HFFc6 (cell line): Measurements from ENCODE around the gene ANKRD17. TPM values are rescaled to one million over a fixed set of nuclear protein-coding genes. Genes with fewer than 3 reads are reported as not detected.

ENCODE experiments used
- DNase-seq: peaks from one replicate; pipeline ENCODE4 v3.0.0-alpha.2; 2018
- H3K27ac Mint-ChIP-seq: 2 replicates; pipeline ENCODE4 v1.8.0; 2020; ENCODE audit warnings: mild to moderate bottlenecking, mixed read lengths
- H3K27me3 Mint-ChIP-seq: 2 replicates; pipeline ENCODE4 v1.8.0; 2021; ENCODE audit warnings: mild to moderate bottlenecking, moderate library complexity, mixed read lengths; ENCODE audit not compliant: insufficient read depth
- H3K36me3 Mint-ChIP-seq: 2 replicates; pipeline ENCODE4 v1.8.0; 2021; ENCODE audit warnings: low read depth, mixed read lengths
- H3K4me1 Mint-ChIP-seq: 2 replicates; pipeline ENCODE4 v1.8.0; 2020; ENCODE audit warnings: low read depth, mixed read lengths
- H3K4me3 Mint-ChIP-seq: 2 replicates; pipeline ENCODE4 v1.8.0; 2020; ENCODE audit warnings: mild to moderate bottlenecking, moderate library complexity, mixed read lengths
- H3K9me3 Mint-ChIP-seq: 2 replicates; pipeline ENCODE4 v1.8.0; 2020; ENCODE audit warnings: mild to moderate bottlenecking, mixed read lengths
- total RNA-seq, 6 experiments: library from RNA; stranded (reverse); fragmentation: NEBNext Ultra II Directional; extraction: Animal tissue kit (Norgen Biotek cat#: 25700); gene quantifications; 2 replicates in 1 of 6; 3 replicates in 5 of 6; pipeline ENCODE4 v1.2.3, GENCODE V29; 2021
- TF ChIP-seq, protein P1 (sequence below): fragments of 200-600 bp; sonication (generic); IDR thresholded peaks from 2 replicates; pipeline ENCODE4 v1.5.0; 2021; ENCODE audit warnings: antibody characterized with exemption, mild to moderate bottlenecking

The ANKRD17 gene
- total RNA-seq, 6 experiments from 2014 or later = 51.7 to 61.0 (median 56.4) TPM

GRCh38 chr4:73055241-73055897 is 203.2 kb downstream of the ANKRD17 start:
- no peaks in the 10 kb centered on the region for H3K27me3 Mint-ChIP-seq
- no peak overlapping the region for H3K4me3 Mint-ChIP-seq
- no peaks in the 10 kb centered on the region for H3K4me1 Mint-ChIP-seq
- peaks cover 25% of the 10 kb centered on the region for H3K36me3 Mint-ChIP-seq
- H3K9me3 Mint-ChIP-seq = no peaks in the 10 kb centered on the region
- TF ChIP-seq, protein P1, sequence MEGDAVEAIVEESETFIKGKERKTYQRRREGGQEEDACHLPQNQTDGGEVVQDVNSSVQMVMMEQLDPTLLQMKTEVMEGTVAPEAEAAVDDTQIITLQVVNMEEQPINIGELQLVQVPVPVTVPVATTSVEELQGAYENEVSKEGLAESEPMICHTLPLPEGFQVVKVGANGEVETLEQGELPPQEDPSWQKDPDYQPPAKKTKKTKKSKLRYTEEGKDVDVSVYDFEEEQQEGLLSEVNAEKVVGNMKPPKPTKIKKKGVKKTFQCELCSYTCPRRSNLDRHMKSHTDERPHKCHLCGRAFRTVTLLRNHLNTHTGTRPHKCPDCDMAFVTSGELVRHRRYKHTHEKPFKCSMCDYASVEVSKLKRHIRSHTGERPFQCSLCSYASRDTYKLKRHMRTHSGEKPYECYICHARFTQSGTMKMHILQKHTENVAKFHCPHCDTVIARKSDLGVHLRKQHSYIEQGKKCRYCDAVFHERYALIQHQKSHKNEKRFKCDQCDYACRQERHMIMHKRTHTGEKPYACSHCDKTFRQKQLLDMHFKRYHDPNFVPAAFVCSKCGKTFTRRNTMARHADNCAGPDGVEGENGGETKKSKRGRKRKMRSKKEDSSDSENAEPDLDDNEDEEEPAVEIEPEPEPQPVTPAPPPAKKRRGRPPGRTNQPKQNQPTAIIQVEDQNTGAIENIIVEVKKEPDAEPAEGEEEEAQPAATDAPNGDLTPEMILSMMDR = no peak
- H3K27ac Mint-ChIP-seq = no peak overlapping the region
- DNase-seq = no peak

DNA sequence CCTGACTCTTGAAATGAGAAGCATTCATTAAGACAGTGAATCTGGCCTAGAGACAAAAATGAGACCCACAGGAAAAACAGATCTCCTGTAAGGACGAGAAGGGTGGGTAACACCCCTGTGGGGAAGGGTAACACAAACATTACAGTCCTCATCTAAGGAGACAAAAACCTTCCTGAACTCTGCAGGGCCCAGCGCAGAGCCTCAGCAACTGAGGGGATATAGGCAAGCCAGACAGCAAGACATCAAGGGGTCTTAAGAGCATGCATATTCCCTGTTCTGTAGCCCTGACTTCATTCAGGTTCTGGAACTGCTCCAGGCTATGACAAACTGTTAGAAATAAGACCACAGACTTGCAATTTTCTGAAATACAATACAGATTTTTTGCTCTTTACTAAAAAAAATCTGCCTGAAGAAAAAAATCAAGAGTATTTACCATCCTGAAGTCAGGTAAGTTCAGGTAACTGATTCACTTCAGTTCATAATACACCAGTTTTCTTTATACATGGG is 204.6 kb downstream of the ANKRD17 start:
- H3K4me1 Mint-ChIP-seq = no peaks in the 10 kb centered on the region
- DNase-seq = no peak
- peaks cover 23% of the 10 kb centered on the region for H3K36me3 Mint-ChIP-seq
- no peaks in the 10 kb centered on the region for H3K27me3 Mint-ChIP-seq
- no peak overlapping the region for H3K4me3 Mint-ChIP-seq
- no peaks in the 10 kb centered on the region for H3K9me3 Mint-ChIP-seq
- no peak overlapping the region for H3K27ac Mint-ChIP-seq
- TF ChIP-seq, protein P1 = no peak

DNA sequence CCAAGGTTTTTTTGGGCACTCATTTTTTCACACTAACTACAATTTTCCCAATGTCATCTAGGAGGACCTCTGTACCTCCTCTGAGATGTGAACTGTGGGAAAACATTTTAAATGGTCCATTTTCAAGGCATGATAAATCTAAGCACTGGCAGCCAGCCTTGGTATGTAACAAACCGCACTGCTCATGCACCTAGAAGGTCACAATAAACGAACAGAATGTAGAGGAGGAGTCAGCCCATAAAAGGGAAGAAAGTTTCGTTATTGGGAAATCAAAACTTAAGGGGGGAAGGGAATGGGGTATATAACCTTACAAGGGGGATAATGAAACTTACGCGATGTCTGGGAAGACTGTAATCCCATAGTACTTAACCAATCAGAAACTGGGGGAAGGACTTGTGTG is 205.5 kb downstream of the ANKRD17 start:
- Mint-ChIP-seq H3K36me3 (peaks cover 18% of the 10 kb centered on the region), H3K4me1 (no peaks in the 10 kb centered on the region), H3K27me3 (no peaks in the 10 kb centered on the region), H3K9me3 (no peaks in the 10 kb centered on the region), H3K27ac (no peak overlapping the region), H3K4me3 (no peak overlapping the region)
- TF ChIP-seq, protein P1 = no peak
- no peak for DNase-seq

GRCh38 chr4:73051625-73052024 is 207.0 kb downstream of the ANKRD17 start:
- TF ChIP-seq, protein P1 = no peak
- no peaks in the 10 kb centered on the region for H3K9me3 Mint-ChIP-seq

DNA sequence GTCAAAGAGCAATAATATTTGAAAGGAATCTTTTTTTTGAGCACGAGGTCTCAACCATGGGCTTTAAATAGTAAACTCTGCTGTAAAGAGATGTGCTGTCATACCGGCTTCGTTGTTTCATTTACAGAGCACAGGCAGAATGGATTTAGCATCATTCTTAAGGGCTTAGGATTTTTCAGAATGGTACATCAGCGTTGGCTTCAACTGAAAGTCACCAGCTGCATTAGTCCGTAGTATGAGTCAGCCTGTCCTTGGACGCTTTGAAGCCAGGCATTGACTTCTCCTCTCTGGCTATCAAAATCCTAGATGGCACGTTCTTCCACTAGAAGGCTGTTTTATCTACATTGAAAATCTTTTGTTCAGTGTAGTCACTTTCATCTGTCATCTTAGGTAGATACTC is 212.7 kb downstream of the ANKRD17 start:
- Mint-ChIP-seq H3K27me3 (no peaks in the 10 kb centered on the region), H3K27ac (no peak overlapping the region), H3K9me3 (no peaks in the 10 kb centered on the region), H3K36me3 (no peaks in the 10 kb centered on the region), H3K4me3 (no peak overlapping the region), H3K4me1 (peaks cover 6% of the 10 kb centered on the region; the same call in 1 of the 2 replicates)
- TF ChIP-seq, protein P1 = no peak
- no peak for DNase-seq

More at GRCh38 chr4:73051625-73052024, 207.0 kb downstream of the ANKRD17 start:
- Mint-ChIP-seq H3K4me1 (no peaks in the 10 kb centered on the region), H3K27me3 (no peaks in the 10 kb centered on the region), H3K27ac (no peak overlapping the region), H3K36me3 (peaks cover 16% of the 10 kb centered on the region), H3K4me3 (no peak overlapping the region)
- DNase-seq = no peak
